ENCODE measurements around the gene CAMK1D. TPM values are rescaled to one million over a fixed set of nuclear protein-coding genes. Genes with fewer than 3 reads are reported as not detected.

CAMK1D gene
- total and polyA plus RNA-seq, 2 donors = 11.2 to 14.6 TPM

GRCh38 chr10:12622016-12622415 lies 272.7 kb downstream of the CAMK1D start:
- H3K9me3 ChIP-seq (ENCODE audit: control insufficient read depth in 2 of 2, insufficient read depth in 1 of 2, low read length in 1 of 2) = no peaks in the 10 kb centered on the region
- H3K4me3 ChIP-seq (ENCODE audit: low read length in 2 of 2) = no peak overlapping the region
- no peaks in the 10 kb centered on the region for H3K27me3 ChIP-seq (ENCODE audit: control insufficient read depth in 2 of 2, insufficient read depth in 1 of 2, low read length in 1 of 2)
- no peak for DNase-seq (ENCODE audit: low read depth in 6 of 9, low spot score in 9 of 9)
- H3K4me1 ChIP-seq (ENCODE audit: control insufficient read depth in 2 of 2, insufficient read depth in 2 of 2, low read length in 2 of 2) = peaks cover 0 to 8% of the 10 kb centered on the region in 2 donors
- H3K36me3 ChIP-seq (ENCODE audit: control insufficient read depth in 2 of 2, insufficient read depth in 2 of 2, low read length in 1 of 2) = no peaks in the 10 kb centered on the region
- 87% methylated on average over 5 of the region's 5 CpGs for WGBS
- no peak overlapping the region for H3K27ac ChIP-seq (ENCODE audit: low read depth in 1 of 2, low read length in 1 of 2)

DNA sequence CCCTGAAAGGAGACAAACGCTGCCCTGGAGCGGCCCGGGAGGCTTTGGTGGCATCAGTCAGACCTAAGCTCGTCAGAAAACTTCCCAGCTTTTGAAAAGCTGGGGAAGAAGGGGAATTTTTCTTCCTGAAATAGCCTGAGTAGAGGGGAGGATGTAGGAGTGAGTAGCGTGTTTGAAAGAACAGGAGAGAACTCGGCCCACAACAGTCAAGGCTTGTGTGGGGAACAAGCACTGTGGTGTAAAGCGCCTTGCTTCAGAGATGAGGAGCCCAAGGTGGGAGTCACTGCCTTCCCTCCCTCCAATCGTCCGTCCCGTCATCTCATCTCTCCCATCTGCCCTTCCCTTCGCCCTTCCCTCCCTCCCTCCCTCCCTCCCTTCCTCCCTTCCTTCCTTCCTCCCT lies 273.3 kb downstream of the CAMK1D start:
- Histone ChIP-seq H3K4me3 (ENCODE audit: low read length in 2 of 2) (no peak overlapping the region), H3K27me3 (ENCODE audit: control insufficient read depth in 2 of 2, insufficient read depth in 1 of 2, low read length in 1 of 2) (no peaks in the 10 kb centered on the region), H3K36me3 (ENCODE audit: control insufficient read depth in 2 of 2, insufficient read depth in 2 of 2, low read length in 1 of 2) (no peaks in the 10 kb centered on the region), H3K27ac (ENCODE audit: low read depth in 1 of 2, low read length in 1 of 2) (no peak overlapping the region), H3K4me1 (ENCODE audit: control insufficient read depth in 2 of 2, insufficient read depth in 2 of 2, low read length in 2 of 2) (peaks cover 0 to 2% of the 10 kb centered on the region in 2 donors), H3K9me3 (ENCODE audit: control insufficient read depth in 2 of 2, insufficient read depth in 1 of 2, low read length in 1 of 2) (no peaks in the 10 kb centered on the region)
- no peak for DNase-seq (ENCODE audit: low read depth in 6 of 9, low spot score in 9 of 9)
- 98% methylated on average over 11 of the region's 11 CpGs for WGBS

- H3K4me3 ChIP-seq (ENCODE audit: low read length in 2 of 2) = no peak overlapping the region
- H3K27ac ChIP-seq (ENCODE audit: low read depth in 1 of 2, low read length in 1 of 2) = no peak overlapping the region
- 96% methylated on average over 12 of the region's 12 CpGs for WGBS
- peaks cover 10 to 20% of the 10 kb centered on the region in 2 donors for H3K4me1 ChIP-seq (ENCODE audit: control insufficient read depth in 2 of 2, insufficient read depth in 2 of 2, low read length in 2 of 2)
- no peak for DNase-seq (ENCODE audit: low read depth in 6 of 9, low spot score in 9 of 9)
- no peaks in the 10 kb centered on the region for H3K9me3 ChIP-seq (ENCODE audit: control insufficient read depth in 2 of 2, insufficient read depth in 1 of 2, low read length in 1 of 2)
- H3K27me3 ChIP-seq (ENCODE audit: control insufficient read depth in 2 of 2, insufficient read depth in 1 of 2, low read length in 1 of 2) = no peaks in the 10 kb centered on the region
- no peaks in the 10 kb centered on the region for H3K36me3 ChIP-seq (ENCODE audit: control insufficient read depth in 2 of 2, insufficient read depth in 2 of 2, low read length in 1 of 2)
Observed at GRCh38 chr10:12625393-12626023, 276.2 kb downstream of the CAMK1D start.

DNA sequence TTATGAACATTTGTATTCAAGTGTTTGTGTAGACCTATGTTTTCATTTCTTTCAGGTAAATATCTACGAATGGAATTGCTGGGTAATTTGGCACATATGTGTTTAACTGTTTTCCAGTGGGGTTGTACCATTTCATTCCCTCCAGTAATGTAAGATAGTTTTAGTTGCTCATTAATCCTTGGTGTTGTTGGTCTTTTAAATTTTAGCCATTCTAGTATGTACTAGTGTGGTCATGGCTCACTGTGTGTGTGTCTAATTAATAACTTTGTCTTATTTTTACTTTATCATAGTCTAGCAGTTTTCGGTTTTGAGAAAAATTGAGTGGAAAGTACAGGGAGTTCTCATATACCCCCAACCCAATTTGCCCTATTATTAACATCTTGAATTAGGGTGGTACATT lies 278.8 kb downstream of the CAMK1D start:
- no peaks in the 10 kb centered on the region for H3K27me3 ChIP-seq (ENCODE audit: control insufficient read depth in 2 of 2, insufficient read depth in 1 of 2, low read length in 1 of 2)
- no peak for DNase-seq (ENCODE audit: low read depth in 6 of 9, low spot score in 9 of 9)
- H3K4me1 ChIP-seq (ENCODE audit: control insufficient read depth in 2 of 2, insufficient read depth in 2 of 2, low read length in 2 of 2) = peaks cover 10 to 18% of the 10 kb centered on the region in 2 donors
- H3K27ac ChIP-seq (ENCODE audit: low read depth in 1 of 2, low read length in 1 of 2) = no peak overlapping the region
- H3K4me3 ChIP-seq (ENCODE audit: low read length in 2 of 2) = no peak overlapping the region
- H3K36me3 ChIP-seq (ENCODE audit: control insufficient read depth in 2 of 2, insufficient read depth in 2 of 2, low read length in 1 of 2) = peaks cover 0 to 3% of the 10 kb centered on the region in 2 donors
- 98% methylated on average over 2 of the region's 2 CpGs for WGBS
- peaks cover 0 to 1% of the 10 kb centered on the region in 2 donors for H3K9me3 ChIP-seq (ENCODE audit: control insufficient read depth in 2 of 2, insufficient read depth in 1 of 2, low read length in 1 of 2)

GRCh38 chr10:12628964-12629766 lies 279.8 kb downstream of the CAMK1D start:
- peak in 1 of 9 donors; percentile 59 for DNase-seq (ENCODE audit: low read depth in 6 of 9, low spot score in 9 of 9)
- peaks cover 10 to 27% of the 10 kb centered on the region in 2 donors for H3K4me1 ChIP-seq (ENCODE audit: control insufficient read depth in 2 of 2, insufficient read depth in 2 of 2, low read length in 2 of 2)

GRCh38 chr10:12629767-12630165 lies 280.4 kb downstream of the CAMK1D start:
- no peak for DNase-seq (ENCODE audit: low read depth in 6 of 9, low spot score in 9 of 9)
- 78% methylated on average over 5 of the region's 5 CpGs for WGBS
- H3K4me1 ChIP-seq (ENCODE audit: control insufficient read depth in 2 of 2, insufficient read depth in 2 of 2, low read length in 2 of 2) = peaks cover 10 to 33% of the 10 kb centered on the region in 2 donors
- peaks cover 0 to 3% of the 10 kb centered on the region in 2 donors for H3K36me3 ChIP-seq (ENCODE audit: control insufficient read depth in 2 of 2, insufficient read depth in 2 of 2, low read length in 1 of 2)
- H3K4me3 ChIP-seq (ENCODE audit: low read length in 2 of 2) = no peak overlapping the region
- H3K27me3 ChIP-seq (ENCODE audit: control insufficient read depth in 2 of 2, insufficient read depth in 1 of 2, low read length in 1 of 2) = no peaks in the 10 kb centered on the region
- no peak overlapping the region for H3K27ac ChIP-seq (ENCODE audit: low read depth in 1 of 2, low read length in 1 of 2)
- peaks cover 0 to 1% of the 10 kb centered on the region in 2 donors for H3K9me3 ChIP-seq (ENCODE audit: control insufficient read depth in 2 of 2, insufficient read depth in 1 of 2, low read length in 1 of 2)

More at GRCh38 chr10:12628964-12629766, 279.8 kb downstream of the CAMK1D start:
- peaks cover 0 to 3% of the 10 kb centered on the region in 2 donors for H3K36me3 ChIP-seq (ENCODE audit: control insufficient read depth in 2 of 2, insufficient read depth in 2 of 2, low read length in 1 of 2)
- peaks cover 0 to 1% of the 10 kb centered on the region in 2 donors for H3K9me3 ChIP-seq (ENCODE audit: control insufficient read depth in 2 of 2, insufficient read depth in 1 of 2, low read length in 1 of 2)
- WGBS = 59% methylated on average over 10 of the region's 10 CpGs
- H3K27me3 ChIP-seq (ENCODE audit: control insufficient read depth in 2 of 2, insufficient read depth in 1 of 2, low read length in 1 of 2) = no peaks in the 10 kb centered on the region
- H3K4me3 ChIP-seq (ENCODE audit: low read length in 2 of 2) = no peak overlapping the region
- H3K27ac ChIP-seq (ENCODE audit: low read depth in 1 of 2, low read length in 1 of 2) = no peak overlapping the region

DNA sequence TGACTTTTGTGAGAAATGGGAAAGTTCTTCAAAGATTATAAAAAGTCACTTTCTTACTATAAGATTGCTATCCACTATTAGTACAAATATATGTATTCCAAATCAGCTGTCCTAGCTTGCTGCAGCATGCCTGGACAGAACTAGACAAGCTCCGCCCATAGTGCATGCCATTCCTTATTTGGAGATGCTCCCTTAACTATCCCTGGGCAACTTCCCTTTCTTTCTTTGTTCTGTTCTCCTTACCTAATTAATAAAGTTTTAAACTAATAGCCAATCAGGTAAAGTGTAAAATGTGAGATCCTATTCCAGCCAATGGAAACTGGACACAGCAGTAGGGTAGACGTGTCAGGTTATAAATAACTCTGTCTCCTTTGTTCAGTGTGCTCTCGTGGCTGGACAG lies 281.9 kb downstream of the CAMK1D start:
- H3K4me3 ChIP-seq (ENCODE audit: low read length in 2 of 2) = no peak overlapping the region
- WGBS = 80% methylated on average over 3 of the region's 3 CpGs
- H3K27me3 ChIP-seq (ENCODE audit: control insufficient read depth in 2 of 2, insufficient read depth in 1 of 2, low read length in 1 of 2) = no peaks in the 10 kb centered on the region
- peaks cover 17 to 42% of the 10 kb centered on the region in 2 donors for H3K4me1 ChIP-seq (ENCODE audit: control insufficient read depth in 2 of 2, insufficient read depth in 2 of 2, low read length in 2 of 2)
- no peak for DNase-seq (ENCODE audit: low read depth in 6 of 9, low spot score in 9 of 9)
- H3K36me3 ChIP-seq (ENCODE audit: control insufficient read depth in 2 of 2, insufficient read depth in 2 of 2, low read length in 1 of 2) = peaks cover 0 to 3% of the 10 kb centered on the region in 2 donors
- peaks cover 0 to 1% of the 10 kb centered on the region in 2 donors for H3K9me3 ChIP-seq (ENCODE audit: control insufficient read depth in 2 of 2, insufficient read depth in 1 of 2, low read length in 1 of 2)
- no peak overlapping the region for H3K27ac ChIP-seq (ENCODE audit: low read depth in 1 of 2, low read length in 1 of 2)

GRCh38 chr10:12631787-12632562 lies 282.6 kb downstream of the CAMK1D start:
- Histone ChIP-seq H3K27me3 (ENCODE audit: control insufficient read depth in 2 of 2, insufficient read depth in 1 of 2, low read length in 1 of 2) (no peaks in the 10 kb centered on the region), H3K4me1 (ENCODE audit: control insufficient read depth in 2 of 2, insufficient read depth in 2 of 2, low read length in 2 of 2) (peaks cover 24 to 50% of the 10 kb centered on the region in 2 donors), H3K9me3 (ENCODE audit: control insufficient read depth in 2 of 2, insufficient read depth in 1 of 2, low read length in 1 of 2) (peaks cover 0 to 1% of the 10 kb centered on the region in 2 donors), H3K27ac (ENCODE audit: low read depth in 1 of 2, low read length in 1 of 2) (no peak overlapping the region), H3K4me3 (ENCODE audit: low read length in 2 of 2) (no peak overlapping the region), H3K36me3 (ENCODE audit: control insufficient read depth in 2 of 2, insufficient read depth in 2 of 2, low read length in 1 of 2) (peaks cover 0 to 3% of the 10 kb centered on the region in 2 donors)
- 94% methylated on average over 14 of the region's 14 CpGs for WGBS
- DNase-seq (ENCODE audit: low read depth in 6 of 9, low spot score in 9 of 9) = no peak

Measured in thymus (tissue), 11 donors.